ENCODE measurements around the gene FFAR3. TPM values are rescaled to one million over a fixed set of nuclear protein-coding genes. Genes with fewer than 3 reads are reported as not detected.
"Not testable (repeated sequence)": the region's sequence is repeated elsewhere in the genome, so short reads cannot be mapped to it uniquely, and the experiment has no call there.

Gene FFAR3
- total RNA-seq, 1 donor from 2014 or later = not detected

DNA sequence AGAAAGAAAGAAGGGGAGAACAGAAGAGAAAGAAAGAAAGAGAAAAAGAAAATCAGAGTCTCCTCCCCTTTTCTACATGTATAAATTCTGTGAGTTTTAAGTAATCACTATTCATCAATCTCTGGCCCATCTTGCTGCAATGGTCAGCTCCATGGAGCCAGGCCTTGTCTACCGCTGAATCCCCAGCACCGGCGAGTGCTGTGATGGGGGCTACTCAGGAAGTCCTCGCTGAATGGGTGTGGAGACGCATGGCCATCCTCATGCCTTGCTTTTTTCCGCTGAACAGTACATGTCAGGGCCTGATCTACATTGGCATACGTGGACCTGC, 42.5 kb downstream of the FFAR3 start:
- Histone ChIP-seq H3K4me3 (ENCODE audit: low read depth, low read length) (no peak overlapping the region), H3K27me3 (ENCODE audit: control insufficient read depth, insufficient read depth, low read length) (no peaks in the 10 kb centered on the region), H3K36me3 (ENCODE audit: control insufficient read depth, insufficient read depth, low read length) (no peaks in the 10 kb centered on the region)
- DNase-seq (ENCODE audit: low read depth) (no peak), FAIRE-seq (no peak)
- no peak for TF ChIP-seq CTCF (IDR thresholded peaks at IDR 0.05; ENCODE audit: insufficient read depth, low read length, severe bottlenecking)

DNA sequence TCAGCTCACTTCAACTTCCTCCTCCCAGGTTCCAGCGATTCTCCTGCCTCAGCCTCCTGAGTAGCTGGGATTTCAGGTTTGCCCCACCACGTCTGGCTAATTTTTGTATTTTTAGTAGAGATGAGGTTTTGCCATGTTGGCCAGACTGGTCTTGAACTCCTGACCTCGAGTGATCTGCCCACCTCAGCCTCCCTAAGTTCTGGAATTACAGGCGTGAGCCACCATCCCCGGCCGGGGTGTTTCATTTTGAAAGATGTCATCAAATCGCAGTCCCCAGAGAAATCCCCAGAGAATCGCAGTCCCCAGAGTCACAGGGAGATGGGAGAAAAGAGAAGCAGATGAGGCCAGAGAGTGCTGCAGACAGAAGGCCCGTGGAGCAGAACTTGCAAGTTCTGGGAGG, 43.2 kb downstream of the FFAR3 start:
- DNase-seq (ENCODE audit: low read depth); FAIRE-seq; H3K27me3 ChIP-seq (ENCODE audit: control insufficient read depth, insufficient read depth, low read length); H3K36me3 ChIP-seq (ENCODE audit: control insufficient read depth, insufficient read depth, low read length); H3K4me3 ChIP-seq (ENCODE audit: low read depth, low read length): not testable (repeated sequence)

DNA sequence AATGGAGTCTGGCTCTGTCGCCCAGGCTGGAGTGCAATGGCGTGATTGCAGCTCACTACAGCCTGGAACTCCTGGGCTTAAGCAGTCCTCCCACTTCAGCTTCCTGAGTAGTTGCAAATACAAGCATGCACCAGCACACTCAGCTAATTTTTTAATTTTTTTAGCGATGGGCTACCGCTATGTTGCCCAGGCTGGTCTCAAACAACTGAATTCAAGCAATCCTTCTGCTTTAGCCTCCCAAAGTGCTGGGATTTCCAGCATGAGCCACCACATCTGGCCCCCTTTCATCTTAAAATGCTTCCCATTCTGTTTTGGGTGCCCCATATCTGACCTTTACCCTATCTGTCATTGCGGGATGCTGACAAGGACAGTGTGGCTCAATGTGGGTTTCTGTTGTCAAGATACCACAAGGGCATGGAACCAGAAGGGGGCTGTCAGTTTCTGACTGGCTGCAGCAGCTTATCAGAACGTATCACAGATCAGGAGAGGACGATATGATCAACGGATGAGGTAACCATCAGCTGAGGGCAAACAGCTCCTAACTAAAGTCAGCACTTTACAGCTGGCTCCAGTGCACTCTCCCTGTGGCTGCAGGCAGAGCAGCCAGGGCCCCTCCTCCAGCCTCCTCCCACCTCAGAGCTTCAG, 45.0 kb downstream of the FFAR3 start:
- Histone ChIP-seq H3K27me3 (ENCODE audit: control insufficient read depth, insufficient read depth, low read length) (no peaks in the 10 kb centered on the region), H3K4me3 (ENCODE audit: low read depth, low read length) (no peak overlapping the region), H3K36me3 (ENCODE audit: control insufficient read depth, insufficient read depth, low read length) (no peaks in the 10 kb centered on the region)
- no peak for TF ChIP-seq CTCF (IDR thresholded peaks at IDR 0.05; ENCODE audit: insufficient read depth, low read length, severe bottlenecking)
- DNase-seq (ENCODE audit: low read depth) (no peak), FAIRE-seq (no peak)

GRCh38 chr19:35404879-35405622, 46.8 kb downstream of the FFAR3 start:
- H3K27me3 ChIP-seq (ENCODE audit: control insufficient read depth, insufficient read depth, low read length) = no peaks in the 10 kb centered on the region
- no peak for TF ChIP-seq CTCF (IDR thresholded peaks at IDR 0.05; ENCODE audit: insufficient read depth, low read length, severe bottlenecking)
- FAIRE-seq (peak; percentile 94), DNase-seq (ENCODE audit: low read depth) (peak; percentile 94)
- H3K36me3 ChIP-seq (ENCODE audit: control insufficient read depth, insufficient read depth, low read length) = no peaks in the 10 kb centered on the region
- H3K4me3 ChIP-seq (ENCODE audit: low read depth, low read length) = no peak overlapping the region

- Histone ChIP-seq H3K4me3 (ENCODE audit: low read depth, low read length) (no peak overlapping the region), H3K36me3 (ENCODE audit: control insufficient read depth, insufficient read depth, low read length) (no peaks in the 10 kb centered on the region), H3K27me3 (ENCODE audit: control insufficient read depth, insufficient read depth, low read length) (no peaks in the 10 kb centered on the region)
- DNase-seq (ENCODE audit: low read depth) (no peak), FAIRE-seq (no peak)
- no peak for TF ChIP-seq CTCF (IDR thresholded peaks at IDR 0.05; ENCODE audit: insufficient read depth, low read length, severe bottlenecking)
Observed at GRCh38 chr19:35407619-35408018, 49.4 kb downstream of the FFAR3 start.

DNA sequence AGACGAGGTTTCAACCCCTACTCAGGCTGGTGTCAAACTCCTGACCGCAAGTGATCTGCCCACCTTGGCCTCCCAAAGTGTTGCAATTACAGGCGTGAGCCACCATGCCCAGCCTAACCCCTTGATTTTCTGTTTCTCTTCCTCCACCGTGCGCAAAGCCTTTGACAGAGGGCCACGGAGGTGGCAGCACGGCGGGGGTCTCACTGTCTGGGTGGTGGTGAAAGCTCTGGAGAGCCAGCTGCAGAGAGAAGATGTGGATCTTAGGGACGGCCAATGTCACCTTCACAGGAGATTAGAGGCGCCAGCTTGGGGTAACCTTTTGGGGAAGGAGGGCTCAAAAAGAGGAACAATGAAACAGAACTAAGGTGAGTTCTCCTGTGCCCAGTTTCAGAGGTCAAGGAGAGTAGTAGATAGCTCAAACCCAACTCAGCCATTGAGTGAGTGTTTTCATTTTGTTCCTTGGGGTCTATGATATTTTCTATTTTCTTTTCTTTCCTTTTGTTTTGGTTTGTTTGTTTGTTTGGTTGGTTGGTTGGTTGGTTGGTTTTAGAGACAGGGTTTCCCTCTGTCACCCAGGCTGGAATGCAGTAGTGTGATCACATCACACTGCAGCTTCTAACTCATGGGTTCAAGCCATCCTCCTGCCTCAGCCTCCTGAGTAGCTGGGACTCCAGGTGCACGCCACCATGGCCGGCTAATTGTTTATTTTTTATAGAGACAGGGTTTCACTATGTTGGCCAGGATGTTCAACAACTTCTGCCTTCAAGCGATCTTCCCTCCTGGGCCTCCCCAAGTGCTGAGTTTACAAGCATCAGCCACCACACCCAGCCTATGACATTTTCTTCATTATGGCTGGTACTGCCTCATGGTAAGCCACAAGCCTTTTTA, 50.3 kb downstream of the FFAR3 start:
- H3K27me3 ChIP-seq (ENCODE audit: control insufficient read depth, insufficient read depth, low read length) = no peaks in the 10 kb centered on the region
- H3K4me3 ChIP-seq (ENCODE audit: low read depth, low read length) = no peak overlapping the region
- no peak for FAIRE-seq
- H3K36me3 ChIP-seq (ENCODE audit: control insufficient read depth, insufficient read depth, low read length) = no peaks in the 10 kb centered on the region
- no peak for TF ChIP-seq CTCF (IDR thresholded peaks at IDR 0.05; ENCODE audit: insufficient read depth, low read length, severe bottlenecking)
- DNase-seq (ENCODE audit: low read depth) = no peak
